ENCODE measurements around the gene OPA3. TPM values are rescaled to one million over a fixed set of nuclear protein-coding genes. Genes with fewer than 3 reads are reported as not detected.

The OPA3 gene
- total RNA-seq, 4 donors from 2014 or later = 2.8 to 9.1 (median 5.1) TPM

DNA sequence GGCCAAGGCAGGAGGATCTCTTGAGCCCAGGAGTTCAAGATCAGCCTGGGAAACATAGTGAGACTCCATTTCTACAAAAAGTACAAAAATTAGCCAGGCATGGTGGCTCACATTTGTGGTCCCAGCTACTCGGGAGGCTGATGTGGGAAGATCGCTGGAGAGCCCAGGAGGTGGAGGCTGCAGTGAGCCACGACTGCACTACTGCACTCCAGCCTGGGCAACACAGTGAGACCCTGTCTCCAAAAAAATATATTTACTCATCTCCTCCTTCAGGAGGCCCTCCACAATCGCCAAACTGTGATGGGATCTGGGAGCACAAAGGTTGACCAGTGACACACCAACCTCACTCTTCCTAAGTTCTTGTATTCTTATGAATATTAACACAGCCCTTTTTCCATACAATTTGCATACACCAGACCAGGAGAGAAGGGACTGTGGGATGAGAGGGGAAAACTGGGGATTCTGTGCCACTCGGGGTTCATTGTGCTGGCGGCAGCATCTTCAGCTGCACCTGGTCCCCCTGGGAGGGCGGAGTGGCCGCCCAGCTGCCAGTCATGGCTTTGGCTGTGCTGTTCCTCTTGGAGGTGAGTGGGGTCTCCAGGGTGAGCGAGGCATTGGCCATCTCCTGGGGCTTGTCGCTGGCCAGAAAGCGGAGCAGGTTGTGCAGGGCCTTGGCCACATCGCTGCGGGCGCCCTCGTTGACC, 5.8 kb upstream of the OPA3 start:
- TF ChIP-seq, protein P1, sequence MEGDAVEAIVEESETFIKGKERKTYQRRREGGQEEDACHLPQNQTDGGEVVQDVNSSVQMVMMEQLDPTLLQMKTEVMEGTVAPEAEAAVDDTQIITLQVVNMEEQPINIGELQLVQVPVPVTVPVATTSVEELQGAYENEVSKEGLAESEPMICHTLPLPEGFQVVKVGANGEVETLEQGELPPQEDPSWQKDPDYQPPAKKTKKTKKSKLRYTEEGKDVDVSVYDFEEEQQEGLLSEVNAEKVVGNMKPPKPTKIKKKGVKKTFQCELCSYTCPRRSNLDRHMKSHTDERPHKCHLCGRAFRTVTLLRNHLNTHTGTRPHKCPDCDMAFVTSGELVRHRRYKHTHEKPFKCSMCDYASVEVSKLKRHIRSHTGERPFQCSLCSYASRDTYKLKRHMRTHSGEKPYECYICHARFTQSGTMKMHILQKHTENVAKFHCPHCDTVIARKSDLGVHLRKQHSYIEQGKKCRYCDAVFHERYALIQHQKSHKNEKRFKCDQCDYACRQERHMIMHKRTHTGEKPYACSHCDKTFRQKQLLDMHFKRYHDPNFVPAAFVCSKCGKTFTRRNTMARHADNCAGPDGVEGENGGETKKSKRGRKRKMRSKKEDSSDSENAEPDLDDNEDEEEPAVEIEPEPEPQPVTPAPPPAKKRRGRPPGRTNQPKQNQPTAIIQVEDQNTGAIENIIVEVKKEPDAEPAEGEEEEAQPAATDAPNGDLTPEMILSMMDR (IDR thresholded peaks at IDR 0.05) = no peak
- TF ChIP-seq POLR2A (IDR thresholded peaks at IDR 0.05) = no peak
- Histone ChIP-seq H3K27ac (no peak overlapping the region), H3K27me3 (no peaks in the 10 kb centered on the region), H3K36me3 (no peaks in the 10 kb centered on the region), H3K4me3 (no peak overlapping the region), H3K9me3 (no peaks in the 10 kb centered on the region), H3K4me1 (no peaks in the 10 kb centered on the region)
- no peak for DNase-seq
- intact Hi-C loops (cut with DNase I; ENCODE audit: low total_unique reads) = no loop called here

DNA sequence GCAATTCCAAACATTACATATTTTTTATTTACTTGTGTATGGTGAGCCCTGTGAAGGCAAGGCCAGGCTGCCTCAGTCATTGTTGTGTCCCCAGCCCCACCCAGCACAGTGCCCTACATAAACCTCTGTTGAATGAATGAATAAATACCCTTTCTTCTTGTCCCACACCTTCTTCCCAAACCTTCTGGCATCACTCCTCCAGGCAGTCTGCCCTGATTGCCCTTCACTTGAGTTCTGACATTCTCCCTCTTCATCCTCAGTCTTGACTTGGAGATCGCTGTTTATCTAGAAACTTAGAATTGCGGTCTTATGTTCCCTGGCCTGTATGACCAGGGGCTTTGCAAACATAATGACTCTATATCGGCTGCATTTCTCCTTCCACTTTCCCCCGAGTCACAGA, 5.2 kb upstream of the OPA3 start:
- no peaks in the 10 kb centered on the region for H3K27me3 ChIP-seq
- H3K9me3 ChIP-seq = no peaks in the 10 kb centered on the region
- no peaks in the 10 kb centered on the region for H3K36me3 ChIP-seq
- no peak overlapping the region for H3K4me3 ChIP-seq
- TF ChIP-seq, protein P1 (IDR thresholded peaks at IDR 0.05) = no peak
- no peak for TF ChIP-seq POLR2A (IDR thresholded peaks at IDR 0.05)
- no peaks in the 10 kb centered on the region for H3K4me1 ChIP-seq
- intact Hi-C loops (cut with DNase I; ENCODE audit: low total_unique reads) = no loop called here
- no peak overlapping the region for H3K27ac ChIP-seq
- no peak for DNase-seq

DNA sequence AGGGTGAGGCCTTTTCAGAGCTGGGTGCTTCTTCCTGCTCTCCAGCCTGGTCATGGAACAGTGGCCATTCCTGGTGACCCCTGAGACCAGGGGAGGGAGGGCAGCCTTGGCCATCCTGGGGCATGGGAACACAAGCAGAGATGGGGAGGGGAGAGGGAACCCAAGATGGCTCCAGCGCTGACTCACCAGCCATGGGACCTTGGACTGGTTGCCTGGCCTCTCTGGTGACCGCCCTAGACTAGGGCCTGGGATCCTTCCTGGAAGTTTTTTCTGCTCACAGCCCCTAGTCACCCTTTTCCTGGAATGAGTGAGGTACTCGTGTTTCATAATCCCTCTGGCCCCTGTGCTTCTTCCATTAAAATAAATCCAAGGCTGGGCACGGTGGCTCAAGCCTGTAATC, 3.3 kb upstream of the OPA3 start:
- no peak for DNase-seq
- TF ChIP-seq, protein P1 (IDR thresholded peaks at IDR 0.05) = no peak
- no peak for TF ChIP-seq POLR2A (IDR thresholded peaks at IDR 0.05)
- H3K4me3 ChIP-seq = no peak overlapping the region
- peaks cover 0 to 3% of the 10 kb centered on the region in 2 donors for H3K4me1 ChIP-seq
- intact Hi-C loops (cut with DNase I; ENCODE audit: low total_unique reads) = no loop called here
- H3K36me3 ChIP-seq = no peaks in the 10 kb centered on the region
- H3K27ac ChIP-seq = no peak overlapping the region
- H3K9me3 ChIP-seq = no peaks in the 10 kb centered on the region
- no peaks in the 10 kb centered on the region for H3K27me3 ChIP-seq

DNA sequence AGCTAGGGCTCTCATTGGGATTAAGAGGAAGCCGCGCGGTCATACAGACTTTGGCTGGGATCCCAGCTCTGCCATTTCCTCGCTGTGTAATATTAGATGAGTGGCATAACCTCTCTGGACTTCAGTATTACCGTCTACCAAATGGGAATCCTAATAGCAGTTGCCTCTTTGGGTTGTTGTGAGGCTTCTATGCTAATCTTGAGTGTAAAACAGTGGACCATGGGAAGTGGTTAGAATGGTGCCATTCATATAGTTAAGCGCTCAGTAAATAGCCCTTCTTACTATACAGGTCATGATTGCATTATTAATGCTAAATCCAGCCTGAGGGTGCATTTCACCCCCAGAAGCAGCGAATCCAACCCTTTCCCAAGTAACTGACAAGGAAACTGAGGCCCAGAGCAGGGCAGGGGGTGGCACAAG, 566 bp upstream of the OPA3 start:
- TF ChIP-seq, protein P1 (IDR thresholded peaks at IDR 0.05) = no peak
- no peak for TF ChIP-seq POLR2A (IDR thresholded peaks at IDR 0.05)
- no peak for DNase-seq

DNA sequence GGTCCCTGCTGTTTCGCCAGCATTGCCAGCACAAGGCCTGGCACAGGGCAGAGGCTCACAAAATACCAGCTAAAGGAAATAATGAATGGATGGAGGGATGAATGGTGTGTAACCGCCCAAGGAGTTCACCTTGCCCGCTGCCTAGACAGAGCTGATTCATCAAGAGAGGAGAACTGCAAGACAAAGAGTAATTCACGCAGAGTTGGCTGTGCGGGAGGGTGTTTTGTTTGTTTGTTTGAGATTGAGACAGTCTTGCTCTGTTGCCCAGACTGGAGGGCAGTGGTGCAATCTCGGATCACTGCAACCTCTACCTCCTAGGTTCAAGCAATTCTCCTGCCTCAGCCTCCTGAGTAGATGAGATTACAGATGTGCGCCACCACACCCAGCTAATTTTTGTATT, 3.0 kb downstream of the OPA3 start:
- no peak overlapping the region for H3K4me3 ChIP-seq
- no peaks in the 10 kb centered on the region for H3K36me3 ChIP-seq
- TF ChIP-seq POLR2A (IDR thresholded peaks at IDR 0.05) = no peak
- TF ChIP-seq, protein P1 (IDR thresholded peaks at IDR 0.05) = no peak
- no peaks in the 10 kb centered on the region for H3K9me3 ChIP-seq
- intact Hi-C loops (cut with DNase I; ENCODE audit: low total_unique reads) = no loop called here
- H3K4me1 ChIP-seq = peaks cover 0 to 3% of the 10 kb centered on the region in 2 donors
- DNase-seq = no peak
- no peaks in the 10 kb centered on the region for H3K27me3 ChIP-seq
- H3K27ac ChIP-seq = no peak overlapping the region

More for the DNA sequence above, 566 bp upstream of the OPA3 start:
- Histone ChIP-seq H3K27ac (peak overlapping the region; percentile 95 to 99), H3K27me3 (no peaks in the 10 kb centered on the region), H3K4me3 (peak overlapping the region; percentile 68 to 83), H3K4me1 (peaks cover 0 to 3% of the 10 kb centered on the region in 2 donors), H3K9me3 (no peaks in the 10 kb centered on the region), H3K36me3 (no peaks in the 10 kb centered on the region)
- intact Hi-C loops (cut with DNase I; ENCODE audit: low total_unique reads) = no loop called here
